Hematopoietic multipotent progenitor cell treated with erythropoietin and hydrocortisone succinate and interleukin-3 and kit ligand, for 17 days (in vitro differentiated cells): ENCODE data around the gene CCR5AS.
A peak's percentile ranks its signal among the peaks of the same experiment; 100 is the strongest.

Experiments
- DNase-seq: peaks from one replicate; pipeline ENCODE4 v3.0.0-alpha.2; 2015; ENCODE audit warnings: low spot score

The CCR5AS gene

GRCh38 chr3:46380471-46381221 lies 26.2 kb downstream of the CCR5AS start:
- no peak for DNase-seq

DNA sequence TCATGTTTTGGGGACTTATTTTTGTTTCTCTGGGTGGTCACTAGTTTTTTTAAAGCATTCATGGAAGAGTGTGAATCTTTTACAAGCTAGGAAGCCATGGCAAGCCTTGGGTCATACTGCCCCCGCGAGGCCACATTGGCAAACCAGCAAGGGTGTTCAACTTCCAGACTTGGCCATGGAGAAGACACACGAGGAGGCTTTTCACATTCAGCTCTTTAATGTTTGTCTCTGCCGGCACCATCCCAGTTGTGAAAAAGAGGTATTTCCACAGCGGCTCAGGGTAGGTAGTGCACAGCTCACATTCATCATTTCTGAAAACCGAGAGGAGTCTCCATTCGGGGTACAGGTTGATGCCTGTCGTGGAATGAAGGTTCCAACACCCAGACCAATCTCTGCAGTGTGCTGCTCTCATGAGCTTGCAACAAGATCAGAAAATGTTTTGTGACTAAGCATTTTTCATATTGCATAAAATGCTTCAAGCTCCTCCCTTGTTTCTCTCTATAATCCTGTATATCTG lies 28.4 kb downstream of the CCR5AS start:
- DNase-seq: peak; percentile 62

DNA sequence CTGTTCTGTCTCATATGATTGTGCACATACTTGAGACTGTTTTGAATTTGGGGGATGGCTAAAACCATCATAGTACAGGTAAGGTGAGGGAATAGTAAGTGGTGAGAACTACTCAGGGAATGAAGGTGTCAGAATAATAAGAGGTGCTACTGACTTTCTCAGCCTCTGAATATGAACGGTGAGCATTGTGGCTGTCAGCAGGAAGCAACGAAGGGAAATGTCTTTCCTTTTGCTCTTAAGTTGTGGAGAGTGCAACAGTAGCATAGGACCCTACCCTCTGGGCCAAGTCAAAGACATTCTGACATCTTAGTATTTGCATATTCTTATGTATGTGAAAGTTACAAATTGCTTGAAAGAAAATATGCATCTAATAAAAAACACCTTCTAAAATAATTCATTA lies 31.1 kb downstream of the CCR5AS start:
- no peak for DNase-seq

- DNase-seq: no peak
These were observed 31.6 kb downstream of the CCR5AS start for GRCh38 chr3:46375218-46375617.

GRCh38 chr3:46374755-46375154 lies 32.1 kb downstream of the CCR5AS start:
- DNase-seq: no peak

DNA sequence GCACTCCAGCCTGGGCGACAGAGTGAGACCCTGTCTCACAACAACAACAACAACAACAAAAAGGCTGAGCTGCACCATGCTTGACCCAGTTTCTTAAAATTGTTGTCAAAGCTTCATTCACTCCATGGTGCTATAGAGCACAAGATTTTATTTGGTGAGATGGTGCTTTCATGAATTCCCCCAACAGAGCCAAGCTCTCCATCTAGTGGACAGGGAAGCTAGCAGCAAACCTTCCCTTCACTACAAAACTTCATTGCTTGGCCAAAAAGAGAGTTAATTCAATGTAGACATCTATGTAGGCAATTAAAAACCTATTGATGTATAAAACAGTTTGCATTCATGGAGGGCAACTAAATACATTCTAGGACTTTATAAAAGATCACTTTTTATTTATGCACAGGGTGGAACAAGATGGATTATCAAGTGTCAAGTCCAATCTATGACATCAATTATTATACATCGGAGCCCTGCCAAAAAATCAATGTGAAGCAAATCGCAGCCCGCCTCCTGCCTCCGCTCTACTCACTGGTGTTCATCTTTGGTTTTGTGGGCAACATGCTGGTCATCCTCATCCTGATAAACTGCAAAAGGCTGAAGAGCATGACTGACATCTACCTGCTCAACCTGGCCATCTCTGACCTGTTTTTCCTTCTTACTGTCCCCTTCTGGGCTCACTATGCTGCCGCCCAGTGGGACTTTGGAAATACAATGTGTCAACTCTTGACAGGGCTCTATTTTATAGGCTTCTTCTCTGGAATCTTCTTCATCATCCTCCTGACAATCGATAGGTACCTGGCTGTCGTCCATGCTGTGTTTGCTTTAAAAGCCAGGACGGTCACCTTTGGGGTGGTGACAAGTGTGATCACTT lies 34.1 kb downstream of the CCR5AS start:
- DNase-seq: no peak

DNA sequence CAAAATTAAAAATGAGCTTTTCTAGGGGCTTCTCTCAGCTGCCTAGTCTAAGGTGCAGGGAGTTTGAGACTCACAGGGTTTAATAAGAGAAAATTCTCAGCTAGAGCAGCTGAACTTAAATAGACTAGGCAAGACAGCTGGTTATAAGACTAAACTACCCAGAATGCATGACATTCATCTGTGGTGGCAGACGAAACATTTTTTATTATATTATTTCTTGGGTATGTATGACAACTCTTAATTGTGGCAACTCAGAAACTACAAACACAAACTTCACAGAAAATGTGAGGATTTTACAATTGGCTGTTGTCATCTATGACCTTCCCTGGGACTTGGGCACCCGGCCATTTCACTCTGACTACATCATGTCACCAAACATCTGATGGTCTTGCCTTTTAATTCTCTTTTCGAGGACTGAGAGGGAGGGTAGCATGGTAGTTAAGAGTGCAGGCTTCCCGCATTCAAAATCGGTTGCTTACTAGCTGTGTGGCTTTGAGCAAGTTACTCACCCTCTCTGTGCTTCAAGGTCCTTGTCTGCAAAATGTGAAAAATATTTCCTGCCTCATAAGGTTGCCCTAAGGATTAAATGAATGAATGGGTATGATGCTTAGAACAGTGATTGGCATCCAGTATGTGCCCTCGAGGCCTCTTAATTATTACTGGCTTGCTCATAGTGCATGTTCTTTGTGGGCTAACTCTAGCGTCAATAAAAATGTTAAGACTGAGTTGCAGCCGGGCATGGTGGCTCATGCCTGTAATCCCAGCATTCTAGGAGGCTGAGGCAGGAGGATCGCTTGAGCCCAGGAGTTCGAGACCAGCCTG lies 35.1 kb downstream of the CCR5AS start:
- no peak for DNase-seq

GRCh38 chr3:46370839-46371518 lies 35.9 kb downstream of the CCR5AS start, which contains the start of gene CCR5:
CCR5 (plus strand) TSS chr3:46370946; CDS start chr3:46372903, 1,957 bp downstream.
- no peak for DNase-seq

DNA sequence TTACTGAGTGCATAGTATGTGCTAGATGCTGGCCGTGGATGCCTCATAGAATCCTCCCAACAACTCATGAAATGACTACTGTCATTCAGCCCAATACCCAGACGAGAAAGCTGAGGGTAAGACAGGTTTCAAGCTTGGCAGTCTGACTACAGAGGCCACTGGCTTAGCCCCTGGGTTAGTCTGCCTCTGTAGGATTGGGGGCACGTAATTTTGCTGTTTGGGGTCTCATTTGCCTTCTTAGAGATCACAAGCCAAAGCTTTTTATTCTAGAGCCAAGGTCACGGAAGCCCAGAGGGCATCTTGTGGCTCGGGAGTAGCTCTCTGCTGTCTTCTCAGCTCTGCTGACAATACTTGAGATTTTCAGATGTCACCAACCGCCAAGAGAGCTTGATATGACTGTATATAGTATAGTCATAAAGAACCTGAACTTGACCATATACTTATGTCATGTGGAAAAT lies 37.2 kb downstream of the CCR5AS start:
- no peak for DNase-seq

DNA sequence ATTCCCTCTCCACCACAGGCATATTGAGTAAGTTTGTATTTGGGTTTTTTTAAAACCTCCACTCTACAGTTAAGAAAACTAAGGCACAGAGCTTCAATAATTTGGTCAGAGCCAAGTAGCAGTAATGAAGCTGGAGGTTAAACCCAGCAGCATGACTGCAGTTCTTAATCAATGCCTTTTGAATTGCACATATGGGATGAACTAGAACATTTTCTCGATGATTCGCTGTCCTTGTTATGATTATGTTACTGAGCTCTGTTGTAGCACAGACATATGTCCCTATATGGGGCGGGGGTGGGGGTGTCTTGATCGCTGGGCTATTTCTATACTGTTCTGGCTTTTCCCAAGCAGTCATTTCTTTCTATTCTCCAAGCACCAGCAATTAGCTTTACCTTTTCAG lies 37.7 kb downstream of the CCR5AS start:
- DNase-seq: no peak

- DNase-seq: no peak
These were observed 38.3 kb downstream of the CCR5AS start for GRCh38 chr3:46368569-46368968.

DNA sequence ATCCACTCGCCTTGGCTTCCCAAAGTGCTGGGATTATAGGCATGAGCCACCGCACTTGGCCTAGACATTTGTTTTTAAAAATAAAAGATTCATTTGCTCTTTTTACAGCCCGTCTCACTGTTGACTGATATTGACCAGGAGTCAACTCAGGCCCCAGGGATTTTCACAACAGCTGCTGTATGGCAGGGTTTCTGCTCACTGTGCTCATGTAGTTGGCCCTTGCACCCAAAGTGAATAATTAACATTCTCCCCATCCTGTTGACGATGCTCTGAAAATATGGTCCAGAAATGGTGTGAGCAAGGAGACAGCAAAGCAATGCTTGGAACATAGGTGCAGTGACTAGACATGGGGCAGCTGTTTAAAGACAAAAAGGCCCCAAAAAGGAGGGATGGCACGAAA lies 39.1 kb downstream of the CCR5AS start:
- DNase-seq: no peak

GRCh38 chr3:46365737-46366524 lies 40.9 kb downstream of the CCR5AS start:
- DNase-seq: no peak

- DNase-seq: no peak
These were observed 41.8 kb downstream of the CCR5AS start for GRCh38 chr3:46365041-46365440.

GRCh38 chr3:46361408-46362283 lies 45.2 kb downstream of the CCR5AS start:
- DNase-seq: no peak

DNA sequence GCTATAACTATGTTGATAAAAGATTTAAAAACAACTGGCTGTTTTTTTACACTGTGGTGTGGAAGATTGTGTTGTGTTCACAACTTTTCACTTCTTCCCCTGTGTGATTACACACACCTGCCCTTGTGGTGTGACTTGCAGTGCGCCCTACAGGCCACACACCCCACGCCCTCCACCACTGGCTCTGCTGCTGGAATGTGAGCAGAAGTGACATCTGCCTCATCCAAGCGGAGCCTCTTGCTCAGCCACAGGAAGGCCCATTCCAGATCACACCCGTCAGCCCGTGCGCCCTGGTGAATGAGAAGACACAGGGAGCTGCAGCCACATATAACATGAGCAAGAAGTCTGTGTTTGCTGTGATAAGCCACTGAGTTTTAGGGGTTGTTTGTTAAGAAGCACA lies 46.0 kb downstream of the CCR5AS start:
- DNase-seq: no peak

DNA sequence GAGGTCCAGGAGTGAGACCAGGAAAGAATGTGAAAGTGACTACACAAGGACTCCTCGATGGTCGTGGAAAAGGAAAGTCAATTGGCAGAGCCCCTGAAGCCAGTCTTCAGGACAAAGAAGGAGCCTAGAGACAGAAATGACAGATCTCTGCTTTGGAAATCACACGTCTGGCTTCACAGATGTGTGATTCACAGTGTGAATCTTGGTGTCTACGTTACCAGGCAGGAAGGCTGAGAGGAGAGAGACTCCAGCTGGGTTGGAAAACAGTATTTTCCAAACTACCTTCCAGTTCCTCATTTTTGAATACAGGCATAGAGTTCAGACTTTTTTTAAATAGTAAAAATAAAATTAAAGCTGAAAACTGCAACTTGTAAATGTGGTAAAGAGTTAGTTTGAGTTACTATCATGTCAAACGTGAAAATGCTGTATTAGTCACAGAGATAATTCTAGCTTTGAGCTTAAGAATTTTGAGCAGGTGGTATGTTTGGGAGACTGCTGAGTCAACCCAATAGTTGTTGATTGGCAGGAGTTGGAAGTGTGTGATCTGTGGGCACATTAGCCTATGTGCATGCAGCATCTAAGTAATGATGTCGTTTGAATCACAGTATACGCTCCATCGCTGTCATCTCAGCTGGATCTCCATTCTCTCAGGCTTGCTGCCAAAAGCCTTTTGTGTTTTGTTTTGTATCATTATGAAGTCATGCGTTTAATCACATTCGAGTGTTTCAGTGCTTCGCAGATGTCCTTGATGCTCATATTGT lies 47.0 kb downstream of the CCR5AS start:
- DNase-seq: no peak

DNA sequence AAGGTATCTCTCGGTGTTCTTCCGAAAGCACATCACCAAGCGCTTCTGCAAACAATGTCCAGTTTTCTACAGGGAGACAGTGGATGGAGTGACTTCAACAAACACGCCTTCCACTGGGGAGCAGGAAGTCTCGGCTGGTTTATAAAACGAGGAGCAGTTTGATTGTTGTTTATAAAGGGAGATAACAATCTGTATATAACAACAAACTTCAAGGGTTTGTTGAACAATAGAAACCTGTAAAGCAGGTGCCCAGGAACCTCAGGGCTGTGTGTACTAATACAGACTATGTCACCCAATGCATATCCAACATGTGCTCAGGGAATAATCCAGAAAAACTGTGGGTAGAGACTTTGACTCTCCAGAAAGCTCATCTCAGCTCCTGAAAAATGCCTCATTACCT lies 48.4 kb downstream of the CCR5AS start:
- DNase-seq: no peak

DNA sequence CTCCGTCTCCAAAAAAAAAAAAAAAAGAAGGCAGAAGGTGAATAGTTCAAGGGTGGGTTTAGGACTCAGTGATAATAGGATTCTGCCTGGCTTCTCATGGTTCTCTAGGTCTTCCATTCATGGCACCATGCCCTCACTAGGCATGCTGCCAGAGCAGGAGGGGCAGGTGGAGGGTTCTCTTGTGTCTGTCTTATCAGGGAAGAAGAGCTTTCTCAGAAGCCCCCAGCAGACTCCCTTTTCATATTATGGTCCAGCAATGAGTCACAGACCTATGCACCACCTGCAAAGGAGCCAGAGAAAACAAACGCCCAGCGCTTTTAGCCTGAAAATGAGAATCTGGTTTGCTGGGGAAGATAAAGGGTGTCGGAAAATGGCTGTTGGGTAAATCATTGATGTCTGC lies 50.0 kb downstream of the CCR5AS start:
- no peak for DNase-seq
